ENCODE data around the gene AGO4.
A peak's percentile ranks its signal among the peaks of the same experiment; 100 is the strongest.

Gene AGO4

GRCh38 chr1:35882586-35882944, 74.7 kb downstream of the AGO4 start:
- Histone ChIP-seq H4K20me1 (ENCODE audit: insufficient read depth) (no peaks in the 10 kb centered on the region), H3K36me3 (ENCODE audit: insufficient read depth) (no peaks in the 10 kb centered on the region), H2AFZ (ENCODE audit: low read depth) (peak overlapping the region; percentile 8; the same call in 1 of the 2 replicates), H3K79me2 (ENCODE audit: insufficient read depth, low read depth) (no peaks in the 10 kb centered on the region; the same call in 1 of the 2 replicates), H3K4me1 (ENCODE audit: low read depth, poor library complexity, severe bottlenecking) (peaks cover 26% of the 10 kb centered on the region), H3K27me3 (ENCODE audit: insufficient read depth, low read depth) (no peaks in the 10 kb centered on the region), H3K9ac (no peak overlapping the region), H3K4me2 (peak overlapping the region; percentile 77; the same call in 1 of the 2 replicates), H3K27ac (no peak overlapping the region), H3K4me3 (IDR thresholded peaks at IDR 0.05; ENCODE audit: insufficient read depth, low read depth, low read length) (no peak overlapping the region)
- TF ChIP-seq CTCF (conservative IDR thresholded peaks at IDR 0.05; ENCODE audit: low read depth, low read length): no peak

- H3K4me1 ChIP-seq (ENCODE audit: low read depth, poor library complexity, severe bottlenecking): peaks cover 26% of the 10 kb centered on the region
- peak within 1 kb of the TSS; percentile 83 for H2AFZ ChIP-seq (ENCODE audit: low read depth)
- H4K20me1 ChIP-seq (ENCODE audit: insufficient read depth): no peaks in the 10 kb centered on the region
- peak within 1 kb of the TSS; percentile 81 for H3K4me3 ChIP-seq (IDR thresholded peaks at IDR 0.05; ENCODE audit: insufficient read depth, low read depth, low read length)
- TF ChIP-seq CTCF (conservative IDR thresholded peaks at IDR 0.05; ENCODE audit: low read depth, low read length): peak; percentile 60
- peak within 1 kb of the TSS; percentile 77 for H3K4me2 ChIP-seq
- H3K36me3 ChIP-seq (ENCODE audit: insufficient read depth): no peaks in the 10 kb centered on the region
- H3K27ac ChIP-seq: no peak within 1 kb of the TSS
- H3K9ac ChIP-seq: peak within 1 kb of the TSS; percentile 46; the same call in 1 of the 2 replicates
- H3K79me2 ChIP-seq (ENCODE audit: insufficient read depth, low read depth): no peaks in the 10 kb centered on the region; the same call in 1 of the 2 replicates
- no peaks in the 10 kb centered on the region for H3K27me3 ChIP-seq (ENCODE audit: insufficient read depth, low read depth)
These were observed 75.3 kb downstream of the AGO4 start, which contains the start of gene AGO1 for GRCh38 chr1:35882945-35883634. AGO1 (plus strand) TSS chr1:35883209; CDS start chr1:35883422, 213 bp downstream.

GRCh38 chr1:35883635-35884101, 75.9 kb downstream of the AGO4 start:
- Histone ChIP-seq H3K4me2 (peak overlapping the region; percentile 77), H3K27ac (no peak overlapping the region), H3K9ac (peak overlapping the region; percentile 46; the same call in 1 of the 2 replicates), H3K4me3 (IDR thresholded peaks at IDR 0.05; ENCODE audit: insufficient read depth, low read depth, low read length) (peak overlapping the region; percentile 81), H3K79me2 (ENCODE audit: insufficient read depth, low read depth) (no peaks in the 10 kb centered on the region; the same call in 1 of the 2 replicates), H3K4me1 (ENCODE audit: low read depth, poor library complexity, severe bottlenecking) (peaks cover 26% of the 10 kb centered on the region), H3K27me3 (ENCODE audit: insufficient read depth, low read depth) (no peaks in the 10 kb centered on the region), H4K20me1 (ENCODE audit: insufficient read depth) (no peaks in the 10 kb centered on the region), H3K36me3 (ENCODE audit: insufficient read depth) (no peaks in the 10 kb centered on the region), H2AFZ (ENCODE audit: low read depth) (peak overlapping the region; percentile 83)
- no peak for TF ChIP-seq CTCF (conservative IDR thresholded peaks at IDR 0.05; ENCODE audit: low read depth, low read length)

- Histone ChIP-seq H2AFZ (ENCODE audit: low read depth) (no peak overlapping the region), H4K20me1 (ENCODE audit: insufficient read depth) (no peaks in the 10 kb centered on the region), H3K4me2 (no peak overlapping the region), H3K79me2 (ENCODE audit: insufficient read depth, low read depth) (no peaks in the 10 kb centered on the region; the same call in 1 of the 2 replicates), H3K27me3 (ENCODE audit: insufficient read depth, low read depth) (no peaks in the 10 kb centered on the region), H3K9ac (no peak overlapping the region), H3K4me1 (ENCODE audit: low read depth, poor library complexity, severe bottlenecking) (peaks cover 26% of the 10 kb centered on the region), H3K4me3 (IDR thresholded peaks at IDR 0.05; ENCODE audit: insufficient read depth, low read depth, low read length) (no peak overlapping the region), H3K27ac (no peak overlapping the region), H3K36me3 (ENCODE audit: insufficient read depth) (no peaks in the 10 kb centered on the region)
- TF ChIP-seq CTCF (conservative IDR thresholded peaks at IDR 0.05; ENCODE audit: low read depth, low read length): no peak
These were observed 77.1 kb downstream of the AGO4 start for GRCh38 chr1:35884934-35885333.

Measured in KMS-11 (cell line).